Measurements from ENCODE around the gene LPIN1.

LPIN1 gene

GRCh38 chr2:11871421-11871820 lies 125.0 kb downstream of the LPIN1 start:
- Histone ChIP-seq H3K27ac (no peak overlapping the region), H3K4me2 (no peak overlapping the region)

GRCh38 chr2:11872247-11872947 lies 126.0 kb downstream of the LPIN1 start:
- no peaks in the 10 kb centered on the region for H3K27me3 ChIP-seq (ENCODE audit: insufficient read depth, low read depth)
- no peak for TF ChIP-seq CTCF (conservative IDR thresholded peaks at IDR 0.05; ENCODE audit: low read depth, low read length)
- H3K36me3 ChIP-seq (ENCODE audit: insufficient read depth): no peaks in the 10 kb centered on the region
- H3K9ac ChIP-seq: no peak overlapping the region
- no peak overlapping the region for H3K4me3 ChIP-seq (IDR thresholded peaks at IDR 0.05; ENCODE audit: insufficient read depth, low read depth, low read length)
- no peak overlapping the region for H3K27ac ChIP-seq
- H3K4me2 ChIP-seq: peak overlapping the region; percentile 38; the same call in 1 of the 2 replicates
- H3K79me2 ChIP-seq (ENCODE audit: insufficient read depth, low read depth): no peaks in the 10 kb centered on the region
- peaks cover 17% of the 10 kb centered on the region for H3K4me1 ChIP-seq (ENCODE audit: low read depth, poor library complexity, severe bottlenecking)
- no peaks in the 10 kb centered on the region for H4K20me1 ChIP-seq (ENCODE audit: insufficient read depth)
- H2AFZ ChIP-seq (ENCODE audit: low read depth): no peak overlapping the region; the same call in 1 of the 2 replicates

More at GRCh38 chr2:11871421-11871820, 125.0 kb downstream of the LPIN1 start:
- no peaks in the 10 kb centered on the region for H4K20me1 ChIP-seq (ENCODE audit: insufficient read depth)
- no peak overlapping the region for H2AFZ ChIP-seq (ENCODE audit: low read depth)
- H3K79me2 ChIP-seq (ENCODE audit: insufficient read depth, low read depth): no peaks in the 10 kb centered on the region
- no peak overlapping the region for H3K9ac ChIP-seq
- no peaks in the 10 kb centered on the region for H3K27me3 ChIP-seq (ENCODE audit: insufficient read depth, low read depth)
- peaks cover 17% of the 10 kb centered on the region for H3K4me1 ChIP-seq (ENCODE audit: low read depth, poor library complexity, severe bottlenecking)
- TF ChIP-seq CTCF (conservative IDR thresholded peaks at IDR 0.05; ENCODE audit: low read depth, low read length): no peak
- no peak overlapping the region for H3K4me3 ChIP-seq (IDR thresholded peaks at IDR 0.05; ENCODE audit: insufficient read depth, low read depth, low read length)
- H3K36me3 ChIP-seq (ENCODE audit: insufficient read depth): no peaks in the 10 kb centered on the region

- no peak overlapping the region; the same call in 1 of the 2 replicates for H2AFZ ChIP-seq (ENCODE audit: low read depth)
Measured at GRCh38 chr2:11872948-11873269, 126.5 kb downstream of the LPIN1 start.

GRCh38 chr2:11873356-11874154 lies 127.1 kb downstream of the LPIN1 start:
- Histone ChIP-seq H2AFZ (ENCODE audit: low read depth) (no peak overlapping the region), H3K79me2 (ENCODE audit: insufficient read depth, low read depth) (no peaks in the 10 kb centered on the region)
- no peak for TF ChIP-seq CTCF (conservative IDR thresholded peaks at IDR 0.05; ENCODE audit: low read depth, low read length)

More at GRCh38 chr2:11872948-11873269, 126.5 kb downstream of the LPIN1 start:
- peak overlapping the region; percentile 38; the same call in 1 of the 2 replicates for H3K4me2 ChIP-seq
- peaks cover 17% of the 10 kb centered on the region for H3K4me1 ChIP-seq (ENCODE audit: low read depth, poor library complexity, severe bottlenecking)
- no peaks in the 10 kb centered on the region for H4K20me1 ChIP-seq (ENCODE audit: insufficient read depth)
- H3K36me3 ChIP-seq (ENCODE audit: insufficient read depth): no peaks in the 10 kb centered on the region
- no peak overlapping the region for H3K9ac ChIP-seq
- H3K79me2 ChIP-seq (ENCODE audit: insufficient read depth, low read depth): no peaks in the 10 kb centered on the region
- H3K27ac ChIP-seq: no peak overlapping the region
- H3K4me3 ChIP-seq (IDR thresholded peaks at IDR 0.05; ENCODE audit: insufficient read depth, low read depth, low read length): no peak overlapping the region
- H3K27me3 ChIP-seq (ENCODE audit: insufficient read depth, low read depth): no peaks in the 10 kb centered on the region
- no peak for TF ChIP-seq CTCF (conservative IDR thresholded peaks at IDR 0.05; ENCODE audit: low read depth, low read length)

More at GRCh38 chr2:11873356-11874154, 127.1 kb downstream of the LPIN1 start:
- Histone ChIP-seq H3K27me3 (ENCODE audit: insufficient read depth, low read depth) (no peaks in the 10 kb centered on the region), H3K4me3 (IDR thresholded peaks at IDR 0.05; ENCODE audit: insufficient read depth, low read depth, low read length) (no peak overlapping the region), H3K27ac (no peak overlapping the region), H3K36me3 (ENCODE audit: insufficient read depth) (no peaks in the 10 kb centered on the region), H3K4me1 (ENCODE audit: low read depth, poor library complexity, severe bottlenecking) (peaks cover 17% of the 10 kb centered on the region), H4K20me1 (ENCODE audit: insufficient read depth) (no peaks in the 10 kb centered on the region), H3K9ac (no peak overlapping the region), H3K4me2 (0 out of 2 replicates have a peak overlapping the region, but pooled peaks have one; percentile 38)
